Neuronal stem cell (in vitro differentiated cells): Measurements from ENCODE around the gene MIEN1.

Experiments
- DNase-seq: peaks from one replicate; pipeline ENCODE4 v3.0.0-alpha.2; 2013; ENCODE audit warnings: low spot score
- H2AFZ ChIP-seq: one replicate; pipeline ENCODE4 v1.6.1; 2013; ENCODE audit warnings: mild to moderate bottlenecking, low read length, inconsistent platforms
- H2AK5ac ChIP-seq: 2 replicates; pipeline ENCODE4 v1.6.1; 2013; ENCODE audit warnings: low read depth, mild to moderate bottlenecking, inconsistent platforms, low read length, moderate library complexity, mixed read lengths
- H2BK120ac ChIP-seq: 2 replicates; pipeline ENCODE4 v1.6.1; 2013; ENCODE audit warnings: low read depth, mild to moderate bottlenecking, inconsistent platforms, low read length, moderate library complexity, mixed read lengths
- H2BK12ac ChIP-seq: one replicate; pipeline ENCODE4 v1.6.1; 2013; ENCODE audit warnings: low read length, inconsistent platforms
- H2BK15ac ChIP-seq: 2 replicates; pipeline ENCODE4 v1.6.1; 2013; ENCODE audit warnings: mild to moderate bottlenecking, low read length, inconsistent platforms, mixed read lengths
- H2BK5ac ChIP-seq: one replicate; pipeline ENCODE4 v1.6.1; 2013; ENCODE audit warnings: inconsistent platforms, mild to moderate bottlenecking, low read length, moderate library complexity
- H3K14ac ChIP-seq: one replicate; pipeline ENCODE4 v1.6.1; 2013; ENCODE audit warnings: low read length, inconsistent platforms
- H3K18ac ChIP-seq: 2 replicates; pipeline ENCODE4 v1.6.1; 2013; ENCODE audit warnings: low read length, inconsistent platforms
- H3K23ac ChIP-seq: 2 replicates; pipeline ENCODE4 v1.6.1; 2013; ENCODE audit warnings: low read depth, mild to moderate bottlenecking, mixed read lengths, low read length, inconsistent platforms; ENCODE audit not compliant: poor library complexity
- H3K27ac ChIP-seq: replicated peaks from 3 replicates; pipeline ENCODE4 v1.5.1; 2013; ENCODE audit warnings: low read length, inconsistent platforms
- H3K27me3 ChIP-seq, 3 experiments: 2 replicates each; pipeline ENCODE4 v1.6.1; 2013; ENCODE audit warnings: low read length in 3 of 3, mild to moderate bottlenecking in 2 of 3, inconsistent platforms in 1 of 3, low read depth in 1 of 3, mixed read lengths in 1 of 3, moderate library complexity in 1 of 3; ENCODE audit not compliant: control insufficient read depth in 3 of 3, insufficient read depth in 3 of 3
- H3K36me3 ChIP-seq, 2 donors: replicated peaks in 1 of 2; 2 replicates each; pipeline ENCODE4 v1.6.1; 2013; ENCODE audit warnings: low read length in 2 of 2; ENCODE audit not compliant: control insufficient read depth in 2 of 2, insufficient read depth in 2 of 2
- H3K4ac ChIP-seq: 2 replicates; pipeline ENCODE4 v1.6.1; 2013; ENCODE audit warnings: inconsistent platforms, mild to moderate bottlenecking, low read length, moderate library complexity
- H3K4me1 ChIP-seq, 2 donors: 1 replicate in 1 of 2; 2 replicates in 1 of 2; pipeline ENCODE4 v1.6.1; 2013; ENCODE audit warnings: low read length in 2 of 2, low read depth in 1 of 2; ENCODE audit not compliant: control insufficient read depth in 2 of 2, insufficient read depth in 1 of 2
- H3K4me2 ChIP-seq: one replicate; pipeline ENCODE4 v1.6.1; 2013; ENCODE audit warnings: mild to moderate bottlenecking, low read length, inconsistent platforms; ENCODE audit not compliant: insufficient read depth, poor library complexity, severe bottlenecking
- H3K4me3 ChIP-seq, 2 donors: 2 replicates each; pipeline ENCODE4 v1.5.1; 2013; ENCODE audit warnings: low read length in 2 of 2, mild to moderate bottlenecking in 2 of 2, inconsistent platforms in 1 of 2, moderate library complexity in 1 of 2
- H3K79me1 ChIP-seq: one replicate; pipeline ENCODE4 v1.6.1; 2013; ENCODE audit warnings: low read depth, mild to moderate bottlenecking, inconsistent platforms, low read length, moderate library complexity
- H3K9ac ChIP-seq: one replicate; pipeline ENCODE4 v1.6.1; 2013; ENCODE audit warnings: mild to moderate bottlenecking, low read depth, low read length, inconsistent platforms; ENCODE audit not compliant: poor library complexity
- H3K9me3 ChIP-seq, 2 donors: replicated peaks in 1 of 2; 2 replicates each; pipeline versions ENCODE3 to v1.6.1; 2013; ENCODE audit warnings: low read length in 2 of 2, mild to moderate bottlenecking in 2 of 2, inconsistent platforms in 1 of 2, low read depth in 1 of 2, mixed read lengths in 1 of 2, moderate library complexity in 1 of 2; ENCODE audit not compliant: control insufficient read depth in 2 of 2, insufficient read depth in 1 of 2
- H4K8ac ChIP-seq: one replicate; pipeline ENCODE4 v1.6.1; 2013; ENCODE audit warnings: low read depth, mild to moderate bottlenecking, inconsistent platforms, low read length, moderate library complexity
- H4K91ac ChIP-seq: one replicate; pipeline ENCODE4 v1.6.1; 2013; ENCODE audit warnings: low read length, low read depth, mild to moderate bottlenecking, inconsistent platforms; ENCODE audit not compliant: poor library complexity
- WGBS, 2 donors: extraction: QIAGEN DNeasy Blood & Tissue Kit; methylation state at CpG; one replicate each; pipeline ENCODE4 v1.1.7; 2013; ENCODE audit warnings: missing lambda C conversion rate in 2 of 2, mixed read lengths in 1 of 2; ENCODE audit not compliant: insufficient read length in 2 of 2, insufficient replicate concordance in 1 of 2; ENCODE audit errors: extremely low coverage in 2 of 2; 5-methylcytosine and 5-hydroxymethylcytosine counted together

The MIEN1 gene

GRCh38 chr17:39774047-39774446 lies 43.7 kb upstream of the MIEN1 start:
- H3K4me2 ChIP-seq: no peak overlapping the region
- H3K36me3 ChIP-seq: no peaks in the 10 kb centered on the region
- no peak overlapping the region for H2AFZ ChIP-seq

GRCh38 chr17:39772987-39773934 lies 42.9 kb upstream of the MIEN1 start:
- H2BK120ac ChIP-seq: no peak overlapping the region
- no peak overlapping the region for H4K8ac ChIP-seq
- no peaks in the 10 kb centered on the region for H3K9me3 ChIP-seq
- H3K4me1 ChIP-seq: no peaks in the 10 kb centered on the region
- H3K4me2 ChIP-seq: no peak overlapping the region
- H3K23ac ChIP-seq: no peak overlapping the region
- peaks cover 0 to 81% (median 2%) of the 10 kb centered on the region in 3 experiments for H3K27me3 ChIP-seq
- H2BK15ac ChIP-seq: no peak overlapping the region
- H3K79me1 ChIP-seq: no peaks in the 10 kb centered on the region
- no peak overlapping the region for H3K27ac ChIP-seq
- no peak for DNase-seq
- no peaks in the 10 kb centered on the region for H3K36me3 ChIP-seq
- no peak overlapping the region for H3K4ac ChIP-seq
- H3K18ac ChIP-seq: peak overlapping the region; percentile 13
- H2BK5ac ChIP-seq: no peak overlapping the region
- H3K14ac ChIP-seq: no peak overlapping the region
- no peak overlapping the region for H2BK12ac ChIP-seq
- H2AFZ ChIP-seq: no peak overlapping the region
- no CpG with 5 or more reads among the region's 7 CpGs for WGBS, 2 donors
- no peak overlapping the region for H3K9ac ChIP-seq
- no peak overlapping the region for H2AK5ac ChIP-seq
- H3K4me3 ChIP-seq: no peak overlapping the region
- H4K91ac ChIP-seq: no peak overlapping the region

More at GRCh38 chr17:39774047-39774446, 43.7 kb upstream of the MIEN1 start:
- DNase-seq: no peak
- H3K14ac ChIP-seq: no peak overlapping the region
- peak overlapping the region; percentile 19 for H3K18ac ChIP-seq
- H2BK120ac ChIP-seq: no peak overlapping the region
- H3K79me1 ChIP-seq: no peaks in the 10 kb centered on the region
- H4K91ac ChIP-seq: no peak overlapping the region
- H3K27ac ChIP-seq: no peak overlapping the region
- no peaks in the 10 kb centered on the region for H3K9me3 ChIP-seq
- no peak overlapping the region for H2BK5ac ChIP-seq
- H3K4ac ChIP-seq: no peak overlapping the region
- no peak overlapping the region for H3K9ac ChIP-seq
- no peak overlapping the region for H2BK12ac ChIP-seq
- no peak overlapping the region for H2AK5ac ChIP-seq
- no peak overlapping the region for H3K4me3 ChIP-seq
- peak overlapping the region; percentile 26 for H3K23ac ChIP-seq
- H3K4me1 ChIP-seq: no peaks in the 10 kb centered on the region
- no peak overlapping the region for H2BK15ac ChIP-seq
- peak overlapping the region; percentile 78 for H4K8ac ChIP-seq
- no CpG with 5 or more reads among the region's 4 CpGs for WGBS, 2 donors
- H3K27me3 ChIP-seq: peaks cover 0 to 78% (median 2%) of the 10 kb centered on the region in 3 experiments

- Histone ChIP-seq H3K18ac (no peak overlapping the region), H3K27me3 (peaks cover 0 to 80% (median 2%) of the 10 kb centered on the region in 3 experiments), H3K14ac (no peak overlapping the region), H2BK12ac (no peak overlapping the region), H2AK5ac (no peak overlapping the region), H2BK120ac (no peak overlapping the region), H3K4me3 (no peak overlapping the region), H3K9ac (no peak overlapping the region), H4K8ac (no peak overlapping the region), H2AFZ (no peak overlapping the region), H3K9me3 (no peaks in the 10 kb centered on the region), H3K4me1 (no peaks in the 10 kb centered on the region), H3K4me2 (no peak overlapping the region), H3K36me3 (no peaks in the 10 kb centered on the region), H4K91ac (no peak overlapping the region), H3K27ac (no peak overlapping the region), H2BK5ac (no peak overlapping the region), H2BK15ac (no peak overlapping the region), H3K23ac (no peak overlapping the region), H3K79me1 (no peaks in the 10 kb centered on the region), H3K4ac (no peak overlapping the region)
- no peak for DNase-seq
Observed at GRCh38 chr17:39772415-39772814, 42.1 kb upstream of the MIEN1 start.

- no peak overlapping the region for H2AFZ ChIP-seq
- H2BK120ac ChIP-seq: no peak overlapping the region
- H3K4me3 ChIP-seq: no peak overlapping the region
- no CpG with 5 or more reads among the region's 8 CpGs for WGBS, 2 donors
- no peak overlapping the region for H3K4me2 ChIP-seq
- H4K8ac ChIP-seq: no peak overlapping the region
- H3K9ac ChIP-seq: no peak overlapping the region
- H2BK15ac ChIP-seq: no peak overlapping the region
- H4K91ac ChIP-seq: no peak overlapping the region
- no peak overlapping the region for H3K18ac ChIP-seq
- H3K9me3 ChIP-seq: no peaks in the 10 kb centered on the region
- H3K14ac ChIP-seq: no peak overlapping the region
- H2AK5ac ChIP-seq: no peak overlapping the region
- H3K27ac ChIP-seq: no peak overlapping the region
- H2BK12ac ChIP-seq: no peak overlapping the region
- H3K27me3 ChIP-seq: peaks cover 0 to 79% (median 2%) of the 10 kb centered on the region in 3 experiments
- H3K79me1 ChIP-seq: no peaks in the 10 kb centered on the region
- no peak overlapping the region for H2BK5ac ChIP-seq
- no peak overlapping the region for H3K4ac ChIP-seq
- no peak for DNase-seq
- no peaks in the 10 kb centered on the region for H3K36me3 ChIP-seq
- H3K23ac ChIP-seq: no peak overlapping the region
- no peaks in the 10 kb centered on the region for H3K4me1 ChIP-seq
Observed at GRCh38 chr17:39769974-39770587, 39.7 kb upstream of the MIEN1 start.
